ENCODE results near the gene GREB1L. TPM values are rescaled to one million over a fixed set of nuclear protein-coding genes. Genes with fewer than 3 reads are reported as not detected.

Gene GREB1L
- total and polyA plus RNA-seq, 9 of the 15 experiments (the other 6 are each of a cell fraction or from before 2014, with no cell fraction given) = 0.03 TPM; not detected in 8

DNA sequence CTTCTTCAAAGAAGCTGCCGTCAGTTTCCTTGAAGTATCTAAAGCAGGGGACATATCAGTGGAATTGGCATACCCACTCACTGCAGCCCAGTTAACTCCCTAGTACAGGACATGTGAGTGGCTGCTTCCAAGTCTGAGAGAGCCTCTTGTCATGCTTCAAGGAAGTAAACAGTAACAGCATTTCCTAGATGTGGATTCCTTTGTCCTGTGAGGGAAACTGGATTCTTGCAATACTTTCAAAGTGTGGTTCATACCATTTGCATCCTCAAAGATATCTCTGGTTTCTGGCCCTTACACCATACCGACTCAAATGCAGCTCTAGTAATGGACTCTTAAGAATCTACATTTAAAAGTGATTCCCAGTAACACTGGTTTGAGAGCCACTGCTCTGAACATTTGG is 271.3 kb downstream of the GREB1L start (continued):
- TF ChIP-seq, protein P1, sequence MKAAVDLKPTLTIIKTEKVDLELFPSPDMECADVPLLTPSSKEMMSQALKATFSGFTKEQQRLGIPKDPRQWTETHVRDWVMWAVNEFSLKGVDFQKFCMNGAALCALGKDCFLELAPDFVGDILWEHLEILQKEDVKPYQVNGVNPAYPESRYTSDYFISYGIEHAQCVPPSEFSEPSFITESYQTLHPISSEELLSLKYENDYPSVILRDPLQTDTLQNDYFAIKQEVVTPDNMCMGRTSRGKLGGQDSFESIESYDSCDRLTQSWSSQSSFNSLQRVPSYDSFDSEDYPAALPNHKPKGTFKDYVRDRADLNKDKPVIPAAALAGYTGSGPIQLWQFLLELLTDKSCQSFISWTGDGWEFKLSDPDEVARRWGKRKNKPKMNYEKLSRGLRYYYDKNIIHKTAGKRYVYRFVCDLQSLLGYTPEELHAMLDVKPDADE (conservative IDR thresholded peaks at IDR 0.05; ENCODE audit: control insufficient read depth, low read depth, low read length) = no peak
- TF ChIP-seq GATA2 (CRISPR knock-in tag; IDR thresholded peaks at IDR 0.05) (no peak), ADNP (tag; IDR thresholded peaks at IDR 0.05) (no peak), ESRRB (CRISPR knock-in tag; IDR thresholded peaks at IDR 0.05; ENCODE audit: borderline replicate concordance) (no peak), MTF1 (CRISPR knock-in tag; IDR thresholded peaks at IDR 0.05; ENCODE audit: borderline replicate concordance) (no peak), TFAM (CRISPR knock-in tag; conservative IDR thresholded peaks at IDR 0.05) (no peak)
- TF ChIP-seq, protein P2, sequence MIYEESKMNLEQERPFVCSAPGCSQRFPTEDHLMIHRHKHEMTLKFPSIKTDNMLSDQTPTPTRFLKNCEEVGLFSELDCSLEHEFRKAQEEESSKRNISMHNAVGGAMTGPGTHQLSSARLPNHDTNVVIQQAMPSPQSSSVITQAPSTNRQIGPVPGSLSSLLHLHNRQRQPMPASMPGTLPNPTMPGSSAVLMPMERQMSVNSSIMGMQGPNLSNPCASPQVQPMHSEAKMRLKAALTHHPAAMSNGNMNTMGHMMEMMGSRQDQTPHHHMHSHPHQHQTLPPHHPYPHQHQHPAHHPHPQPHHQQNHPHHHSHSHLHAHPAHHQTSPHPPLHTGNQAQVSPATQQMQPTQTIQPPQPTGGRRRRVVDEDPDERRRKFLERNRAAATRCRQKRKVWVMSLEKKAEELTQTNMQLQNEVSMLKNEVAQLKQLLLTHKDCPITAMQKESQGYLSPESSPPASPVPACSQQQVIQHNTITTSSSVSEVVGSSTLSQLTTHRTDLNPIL (CRISPR knock-in tag; IDR thresholded peaks at IDR 0.05) = no peak

DNA sequence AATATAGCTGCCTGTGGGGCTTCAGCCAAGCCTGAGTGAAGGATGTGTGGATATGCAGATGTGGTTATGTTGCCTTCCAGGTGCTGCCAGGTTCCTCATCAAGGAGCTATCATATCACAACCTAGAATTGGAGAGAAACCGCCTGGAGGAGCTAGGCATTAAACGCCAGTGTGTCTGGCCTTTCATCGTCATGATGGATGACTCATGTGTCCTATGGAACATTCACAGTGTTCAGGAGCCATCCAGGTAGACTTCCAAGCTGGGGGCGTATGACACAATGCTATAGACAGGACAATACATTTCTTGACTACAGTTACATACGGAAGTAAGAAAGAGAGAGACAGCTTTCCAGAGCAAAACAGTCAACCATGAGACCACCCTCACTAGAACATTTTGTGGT is 271.7 kb downstream of the GREB1L start:
- no peak overlapping the region for H3K9ac ChIP-seq (ENCODE audit: insufficient read depth in 1 of 2, low read depth in 2 of 2, low read length in 2 of 2)
- no peak overlapping the region for H3K27ac ChIP-seq (ENCODE audit: extremely low read depth, low read depth, low read length)
- in situ Hi-C loops (cut with MboI) (no loop called here), intact Hi-C loops (cut with micrococcal nuclease) (no loop called here)
- H2AFZ ChIP-seq (ENCODE audit: low read depth, low read length) = no peak overlapping the region
- H3K9me1 ChIP-seq (ENCODE audit: control insufficient read depth, insufficient read depth, low read length) = no peaks in the 10 kb centered on the region
- H3K27me3 ChIP-seq (ENCODE audit: control insufficient read depth in 2 of 2, insufficient read depth in 2 of 2, low read length in 2 of 2) = no peaks in the 10 kb centered on the region
- FAIRE-seq (no peak), DNase-seq (ENCODE audit: extremely low read depth in 1 of 4, low spot score in 3 of 4) (no peak), ATAC-seq (no peak)
- no peak overlapping the region for H3K4me3 ChIP-seq
- H3K9me3 ChIP-seq (replicated peaks; ENCODE audit: control insufficient read depth, insufficient read depth, low read depth, low read length) = no peaks in the 10 kb centered on the region
- no peak overlapping the region for H3K4me2 ChIP-seq (ENCODE audit: insufficient read depth, low read length)
- ChIA-PET CTCF (ENCODE audit: low intra/inter-chr PET ratio) (no interaction called here), POLR2A (interaction anchor here (0.7 to 1.2 kb wide), 2 partner anchors 9 to 227 kb away, joined by 3 to 7 read pairs; partner anchors contain the start of gene MIB1)
- no TSS peak for BruUV-seq (replicated peaks)
- no peaks in the 10 kb centered on the region for H3K4me1 ChIP-seq (replicated peaks in 1 of 2; ENCODE audit: control insufficient read depth in 2 of 2, insufficient read depth in 2 of 2, low read length in 2 of 2)
- H3K79me2 ChIP-seq (ENCODE audit: control insufficient read depth, insufficient read depth, low read length) = no peaks in the 10 kb centered on the region
- 0 out of 3 replicates have a peak, but pooled peaks cover 3% of the 10 kb centered on the region for H3K36me3 ChIP-seq (ENCODE audit: control insufficient read depth, insufficient read depth, low read length)
- no peaks in the 10 kb centered on the region for H4K20me1 ChIP-seq (replicated peaks; ENCODE audit: control insufficient read depth, insufficient read depth, low read length)
- WGBS (ENCODE audit: insufficient coverage, low coverage, missing lambda C conversion rate) = 54% methylated on average over 5 of the region's 5 CpGs
- TF ChIP-seq SMAD4 (CRISPR knock-in tag; conservative IDR thresholded peaks at IDR 0.05) = no peak
- TF ChIP-seq SAP30 (IDR thresholded peaks at IDR 0.05; ENCODE audit: borderline replicate concordance, insufficient read depth, low read depth, low read length, poor library complexity, severe bottlenecking) = no peak
- no peak for TF ChIP-seq ADNP (tag; IDR thresholded peaks at IDR 0.05)
- no peak for TF ChIP-seq ASH1L (IDR thresholded peaks at IDR 0.05; ENCODE audit: borderline replicate concordance, low read depth, partially characterized antibody)
- no peak for TF ChIP-seq YBX1 (IDR thresholded peaks at IDR 0.05)
- TF ChIP-seq HDAC3 (IDR thresholded peaks at IDR 0.05; ENCODE audit: borderline replicate concordance, partially characterized antibody) = no peak
- TF ChIP-seq ZNF146 (CRISPR knock-in tag; IDR thresholded peaks at IDR 0.05; ENCODE audit: unreplicated experiment) = no peak
- no peak for TF ChIP-seq ZFX (CRISPR knock-in tag; IDR thresholded peaks at IDR 0.05)
- no peak for TF ChIP-seq SAFB2 (IDR thresholded peaks at IDR 0.05; ENCODE audit: borderline replicate concordance, low read depth, low read length, severe bottlenecking)
- no peak for TF ChIP-seq ARHGAP35 (IDR thresholded peaks at IDR 0.05; ENCODE audit: partially characterized antibody)
